ENCODE results near the gene DIS3L2. TPM values are rescaled to one million over a fixed set of nuclear protein-coding genes. Genes with fewer than 3 reads are reported as not detected.

DIS3L2 gene
- total RNA-seq, 2 experiments from 2014 or later: 20.2 to 20.6 TPM

DNA sequence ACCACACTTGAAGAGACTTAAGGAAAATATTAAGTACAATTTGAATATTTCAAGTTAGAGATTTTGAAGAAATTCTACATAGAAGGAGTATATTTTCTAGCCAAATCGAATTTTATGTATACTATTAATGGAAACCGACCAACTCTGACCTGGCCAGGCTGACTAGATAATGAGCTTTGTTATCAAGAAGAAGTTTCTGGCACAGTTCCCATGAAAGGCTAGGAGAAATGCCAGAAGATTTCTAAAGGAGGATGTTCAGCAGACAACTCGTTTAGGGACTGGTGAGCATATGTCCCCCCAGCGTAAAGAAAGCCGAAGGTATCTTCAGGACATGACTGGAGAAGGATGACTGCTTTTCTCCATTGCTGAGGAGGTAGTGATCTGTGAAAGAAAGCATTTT lies 127.3 kb downstream of the DIS3L2 start:
- intact Hi-C loops (cut with micrococcal nuclease; ENCODE audit: unreplicated experiment): no loop called here
- no peak overlapping the region for H2AFZ ChIP-seq (ENCODE audit: low read length)
- POLR2A ChIA-PET: no interaction called here
- CTCF ChIA-PET (ENCODE audit: unreplicated experiment): no interaction called here
- H3K9me2 ChIP-seq (ENCODE audit: insufficient read depth, low read length): no peaks in the 10 kb centered on the region
- H3K27ac ChIP-seq (ENCODE audit: low read depth, low read length, poor library complexity, severe bottlenecking): no peak overlapping the region
- no peak overlapping the region for H3K4me3 ChIP-seq (ENCODE audit: low read depth, low read length, poor library complexity, severe bottlenecking)
- no peaks in the 10 kb centered on the region for H3K4me1 ChIP-seq (ENCODE audit: insufficient read depth, low read length, poor library complexity, severe bottlenecking)
- 0 out of 2 replicates have a peak, but pooled peaks cover 6% of the 10 kb centered on the region for H3K9me3 ChIP-seq (ENCODE audit: low read length)
- no peaks in the 10 kb centered on the region for H3K79me2 ChIP-seq (ENCODE audit: insufficient read depth, low read depth, low read length)
- TF ChIP-seq, protein P1, sequence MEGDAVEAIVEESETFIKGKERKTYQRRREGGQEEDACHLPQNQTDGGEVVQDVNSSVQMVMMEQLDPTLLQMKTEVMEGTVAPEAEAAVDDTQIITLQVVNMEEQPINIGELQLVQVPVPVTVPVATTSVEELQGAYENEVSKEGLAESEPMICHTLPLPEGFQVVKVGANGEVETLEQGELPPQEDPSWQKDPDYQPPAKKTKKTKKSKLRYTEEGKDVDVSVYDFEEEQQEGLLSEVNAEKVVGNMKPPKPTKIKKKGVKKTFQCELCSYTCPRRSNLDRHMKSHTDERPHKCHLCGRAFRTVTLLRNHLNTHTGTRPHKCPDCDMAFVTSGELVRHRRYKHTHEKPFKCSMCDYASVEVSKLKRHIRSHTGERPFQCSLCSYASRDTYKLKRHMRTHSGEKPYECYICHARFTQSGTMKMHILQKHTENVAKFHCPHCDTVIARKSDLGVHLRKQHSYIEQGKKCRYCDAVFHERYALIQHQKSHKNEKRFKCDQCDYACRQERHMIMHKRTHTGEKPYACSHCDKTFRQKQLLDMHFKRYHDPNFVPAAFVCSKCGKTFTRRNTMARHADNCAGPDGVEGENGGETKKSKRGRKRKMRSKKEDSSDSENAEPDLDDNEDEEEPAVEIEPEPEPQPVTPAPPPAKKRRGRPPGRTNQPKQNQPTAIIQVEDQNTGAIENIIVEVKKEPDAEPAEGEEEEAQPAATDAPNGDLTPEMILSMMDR (conservative IDR thresholded peaks at IDR 0.05; ENCODE audit: low read length): no peak
- TF ChIP-seq EZH2phosphoT487 (IDR thresholded peaks at IDR 0.05; ENCODE audit: borderline replicate concordance, low read depth, low read length): no peak
- no TSS peak for BruUV-seq (replicated peaks)
- no peaks in the 10 kb centered on the region for H3K36me3 ChIP-seq (ENCODE audit: insufficient read depth, low read length)
- no peaks in the 10 kb centered on the region for H4K20me1 ChIP-seq (ENCODE audit: insufficient read depth, low read length)
- no peak overlapping the region for H3K4me2 ChIP-seq (ENCODE audit: low read length)
- DNase-seq (ENCODE audit: low spot score): no peak

DNA sequence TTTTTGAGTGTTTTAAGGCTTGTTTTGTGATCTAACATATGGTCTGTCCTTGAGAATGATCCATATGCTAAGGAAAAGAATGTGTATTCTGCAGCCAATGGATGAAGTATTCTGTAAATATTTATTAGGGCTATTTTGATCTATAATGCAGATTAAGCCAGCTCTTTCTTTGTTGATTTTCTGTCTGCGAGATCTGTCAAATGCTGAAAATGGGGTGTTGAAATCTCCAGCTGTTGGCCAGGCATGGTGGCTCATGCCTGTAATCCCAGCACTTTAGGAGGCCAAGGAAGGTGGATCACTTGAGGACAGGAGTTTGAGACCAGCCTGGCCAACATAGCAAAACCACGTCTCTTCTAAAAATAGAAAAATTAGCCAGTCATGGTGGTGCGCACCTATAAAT lies 132.7 kb downstream of the DIS3L2 start:
- H3K4me2 ChIP-seq (ENCODE audit: low read length): no peak overlapping the region
- H3K27ac ChIP-seq (ENCODE audit: low read depth, low read length, poor library complexity, severe bottlenecking): no peak overlapping the region
- H3K4me3 ChIP-seq (ENCODE audit: low read depth, low read length, poor library complexity, severe bottlenecking): no peak overlapping the region
- H4K20me1 ChIP-seq (ENCODE audit: insufficient read depth, low read length): no peaks in the 10 kb centered on the region
- no peak overlapping the region for H2AFZ ChIP-seq (ENCODE audit: low read length)
- H3K36me3 ChIP-seq (ENCODE audit: insufficient read depth, low read length): peaks cover 8% of the 10 kb centered on the region; the same call in 1 of the 2 replicates
- TF ChIP-seq EZH2phosphoT487 (IDR thresholded peaks at IDR 0.05; ENCODE audit: borderline replicate concordance, low read depth, low read length): no peak
- TF ChIP-seq, protein P1 (conservative IDR thresholded peaks at IDR 0.05; ENCODE audit: low read length): no peak
- no peaks in the 10 kb centered on the region for H3K4me1 ChIP-seq (ENCODE audit: insufficient read depth, low read length, poor library complexity, severe bottlenecking)
- H3K9me2 ChIP-seq (ENCODE audit: insufficient read depth, low read length): no peaks in the 10 kb centered on the region
- intact Hi-C loops (cut with micrococcal nuclease; ENCODE audit: unreplicated experiment): no loop called here
- POLR2A ChIA-PET: no interaction called here
- no peak for DNase-seq (ENCODE audit: low spot score)
- no TSS peak for BruUV-seq (replicated peaks)
- CTCF ChIA-PET (ENCODE audit: unreplicated experiment): no interaction called here
- H3K79me2 ChIP-seq (ENCODE audit: insufficient read depth, low read depth, low read length): no peaks in the 10 kb centered on the region
- no peaks in the 10 kb centered on the region for H3K9me3 ChIP-seq (ENCODE audit: low read length)

DNA sequence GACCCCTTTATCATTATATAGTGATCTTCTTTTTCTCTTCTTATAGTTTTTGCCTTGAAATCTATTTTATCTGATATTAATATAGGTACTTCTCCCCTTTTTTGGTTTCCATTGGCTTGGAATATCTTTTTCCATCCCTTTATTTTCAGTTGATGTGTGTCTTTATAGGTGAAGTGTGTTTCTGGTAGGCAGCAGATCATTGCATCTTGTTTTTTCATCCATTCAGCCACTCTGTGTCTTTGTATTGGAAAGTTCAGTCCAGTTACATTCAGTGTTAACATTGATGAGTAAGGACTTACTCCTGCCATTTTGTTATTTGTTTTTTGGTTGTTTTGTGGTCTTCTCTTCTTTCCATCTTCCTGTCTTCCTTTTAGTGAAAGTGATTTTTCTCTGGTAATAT lies 133.4 kb downstream of the DIS3L2 start:
- ChIA-PET CTCF (ENCODE audit: unreplicated experiment) (no interaction called here), POLR2A (no interaction called here)
- intact Hi-C loops (cut with micrococcal nuclease; ENCODE audit: unreplicated experiment): no loop called here
- Histone ChIP-seq H3K27ac (ENCODE audit: low read depth, low read length, poor library complexity, severe bottlenecking) (no peak overlapping the region), H3K79me2 (ENCODE audit: insufficient read depth, low read depth, low read length) (no peaks in the 10 kb centered on the region), H3K36me3 (ENCODE audit: insufficient read depth, low read length) (peaks cover 8% of the 10 kb centered on the region; the same call in 1 of the 2 replicates), H4K20me1 (ENCODE audit: insufficient read depth, low read length) (no peaks in the 10 kb centered on the region), H3K9me3 (ENCODE audit: low read length) (no peaks in the 10 kb centered on the region), H3K4me1 (ENCODE audit: insufficient read depth, low read length, poor library complexity, severe bottlenecking) (no peaks in the 10 kb centered on the region), H3K4me3 (ENCODE audit: low read depth, low read length, poor library complexity, severe bottlenecking) (no peak overlapping the region), H3K4me2 (ENCODE audit: low read length) (no peak overlapping the region), H2AFZ (ENCODE audit: low read length) (no peak overlapping the region), H3K9me2 (ENCODE audit: insufficient read depth, low read length) (no peaks in the 10 kb centered on the region)
- no peak for TF ChIP-seq EZH2phosphoT487 (IDR thresholded peaks at IDR 0.05; ENCODE audit: borderline replicate concordance, low read depth, low read length)
- TF ChIP-seq, protein P1 (conservative IDR thresholded peaks at IDR 0.05; ENCODE audit: low read length): no peak
- no peak for DNase-seq (ENCODE audit: low spot score)
- BruUV-seq (replicated peaks): no TSS peak

Data from OCI-LY7 (cell line).